ENCODE data around the gene LSM14A.
"Not testable (repeated sequence)": the region's sequence is repeated elsewhere in the genome, so short reads cannot be mapped to it uniquely, and the experiment has no call there.

LSM14A gene

GRCh38 chr19:34171877-34172660 lies at the start of gene LSM14A:
LSM14A (plus strand) TSS chr19:34172504; CDS start chr19:34172643, 139 bp downstream.
- TF ChIP-seq CTCF (IDR thresholded peaks at IDR 0.05; ENCODE audit: low read depth, low read length) = no peak
- peak; percentile 91 to 94 for DNase-seq (ENCODE audit: low read depth in 2 of 2)
- peak within 1 kb of the TSS; percentile 75 to 81 for H3K4me3 ChIP-seq (replicated peaks in 1 of 2; ENCODE audit: low read depth in 2 of 2, low read length in 2 of 2)

- no peak for DNase-seq (ENCODE audit: low read depth in 2 of 2)
- TF ChIP-seq CTCF (IDR thresholded peaks at IDR 0.05; ENCODE audit: low read depth, low read length) = no peak
- H3K4me3 ChIP-seq (replicated peaks in 1 of 2; ENCODE audit: low read depth in 2 of 2, low read length in 2 of 2) = no peak overlapping the region
Measured at GRCh38 chr19:34124828-34125227, 47.5 kb upstream of the LSM14A start.

- no peak for DNase-seq (ENCODE audit: low read depth in 2 of 2)
- TF ChIP-seq CTCF (IDR thresholded peaks at IDR 0.05; ENCODE audit: low read depth, low read length) = no peak
- H3K4me3 ChIP-seq (replicated peaks in 1 of 2; ENCODE audit: low read depth in 2 of 2, low read length in 2 of 2) = no peak overlapping the region
Measured at GRCh38 chr19:34126966-34127365, 45.3 kb upstream of the LSM14A start.

GRCh38 chr19:34127684-34128189 lies 44.6 kb upstream of the LSM14A start:
- no peak overlapping the region for H3K4me3 ChIP-seq (replicated peaks in 1 of 2; ENCODE audit: low read depth in 2 of 2, low read length in 2 of 2)
- TF ChIP-seq CTCF (IDR thresholded peaks at IDR 0.05; ENCODE audit: low read depth, low read length) = no peak
- no peak for DNase-seq (ENCODE audit: low read depth in 2 of 2)

- H3K4me3 ChIP-seq (replicated peaks in 1 of 2; ENCODE audit: low read depth in 2 of 2, low read length in 2 of 2) = no peak overlapping the region
- TF ChIP-seq CTCF (IDR thresholded peaks at IDR 0.05; ENCODE audit: low read depth, low read length) = no peak
- no peak for DNase-seq (ENCODE audit: low read depth in 2 of 2)
Measured at GRCh38 chr19:34128558-34129250, 43.6 kb upstream of the LSM14A start.

- peak in 1 of 2 donors; percentile 19 for DNase-seq (ENCODE audit: low read depth in 2 of 2)
- no peak for TF ChIP-seq CTCF (IDR thresholded peaks at IDR 0.05; ENCODE audit: low read depth, low read length)
- no peak overlapping the region for H3K4me3 ChIP-seq (replicated peaks in 1 of 2; ENCODE audit: low read depth in 2 of 2, low read length in 2 of 2)
Measured at GRCh38 chr19:34131100-34131499, 41.2 kb upstream of the LSM14A start.

GRCh38 chr19:34132145-34132544 lies 40.2 kb upstream of the LSM14A start:
- H3K4me3 ChIP-seq (replicated peaks in 1 of 2; ENCODE audit: low read depth in 2 of 2, low read length in 2 of 2); DNase-seq (ENCODE audit: low read depth in 2 of 2): not testable (repeated sequence)

GRCh38 chr19:34132706-34133105 lies 39.6 kb upstream of the LSM14A start:
- DNase-seq (ENCODE audit: low read depth in 2 of 2); H3K4me3 ChIP-seq (replicated peaks in 1 of 2; ENCODE audit: low read depth in 2 of 2, low read length in 2 of 2): not testable (repeated sequence)
